Muscle of arm (tissue), 14 donors: ENCODE results near the gene ERG28. TPM values are rescaled to one million over a fixed set of nuclear protein-coding genes. Genes with fewer than 3 reads are reported as not detected.
"Not testable (repeated sequence)": the region's sequence is repeated elsewhere in the genome, so short reads cannot be mapped to it uniquely, and the experiment has no call there.

Source experiments
- DNase-seq: peaks from one replicate; pipeline ENCODE4 v3.0.0-alpha.2; 2013
- long read RNA-seq, 11 donors: transcript quantifications; one replicate each; lab custom pipeline, GENCODE V29; 2026
- polyA plus RNA-seq, 12 donors: library from polyadenylated mRNA; unstranded; fragments of 120-200 nt; gene quantifications; one replicate each; pipeline ENCODE4 v1.2.1, GENCODE V29; 2013; ENCODE audit not compliant: insufficient read length in 12 of 12

ERG28 gene
- 10 to 100 TPM in 10 of 12 donors, 1 to 10 TPM in 1, not detected in 1; 9.9 to 16.8 (median 11.9) TPM for polyA plus RNA-seq
- long read RNA-seq, donor 1, transcript ERG28-201 (5 exons, 2,633 nt) = major isoform, 30 of 30 reads
- long read RNA-seq, donor 1, partial matches to known transcripts = 0 of 30 reads
- long read RNA-seq, donor 1, other reads (novel, unspliced or antisense) = 0 of 30 reads
- long read RNA-seq, donor 2, transcript ERG28-201 (5 exons, 2,633 nt) = major isoform, 26 of 32 reads
- long read RNA-seq, donor 2, partial matches to known transcripts = 6 of 32 reads
- long read RNA-seq, donor 2, other reads (novel, unspliced or antisense) = 0 of 32 reads
- long read RNA-seq, donor 3, transcript ERG28-201 (5 exons, 2,633 nt) = major isoform, 6 of 6 reads
- long read RNA-seq, donor 3, partial matches to known transcripts = 0 of 6 reads
- long read RNA-seq, donor 3, other reads (novel, unspliced or antisense) = 0 of 6 reads
- long read RNA-seq, donor 4, transcript ERG28-201 (5 exons, 2,633 nt) = major isoform, 9 of 9 reads
- long read RNA-seq, donor 4, partial matches to known transcripts = 0 of 9 reads
- long read RNA-seq, donor 4, other reads (novel, unspliced or antisense) = 0 of 9 reads
- long read RNA-seq, donor 5, transcript ERG28-201 (5 exons, 2,633 nt) = major isoform, 29 of 29 reads
- long read RNA-seq, donor 5, partial matches to known transcripts = 0 of 29 reads
- long read RNA-seq, donor 5, other reads (novel, unspliced or antisense) = 0 of 29 reads
- long read RNA-seq, donor 6, transcript ERG28-201 (5 exons, 2,633 nt) = major isoform, 9 of 9 reads
- long read RNA-seq, donor 6, partial matches to known transcripts = 0 of 9 reads
- long read RNA-seq, donor 6, other reads (novel, unspliced or antisense) = 0 of 9 reads
- long read RNA-seq, donor 7, transcript ERG28-201 (5 exons, 2,633 nt) = major isoform, 11 of 16 reads
- long read RNA-seq, donor 7, partial matches to known transcripts = 5 of 16 reads
- long read RNA-seq, donor 7, other reads (novel, unspliced or antisense) = 0 of 16 reads
- long read RNA-seq, donor 8, transcript ERG28-201 (5 exons, 2,633 nt) = major isoform, 19 of 24 reads
- long read RNA-seq, donor 8, partial matches to known transcripts = 5 of 24 reads
- long read RNA-seq, donor 8, other reads (novel, unspliced or antisense) = 0 of 24 reads
- long read RNA-seq, donor 9, transcript ERG28-201 (5 exons, 2,633 nt) = major isoform, 14 of 23 reads
- long read RNA-seq, donor 9, partial matches to known transcripts = 9 of 23 reads
- long read RNA-seq, donor 9, other reads (novel, unspliced or antisense) = 0 of 23 reads
- long read RNA-seq, donor 10, transcript ERG28-201 (5 exons, 2,633 nt) = major isoform, 12 of 12 reads
- long read RNA-seq, donor 10, partial matches to known transcripts = 0 of 12 reads
- long read RNA-seq, donor 10, other reads (novel, unspliced or antisense) = 0 of 12 reads
- long read RNA-seq, donor 11, transcript ERG28-201 (5 exons, 2,633 nt) = major isoform, 20 of 26 reads
- long read RNA-seq, donor 11, partial matches to known transcripts = 6 of 26 reads
- long read RNA-seq, donor 11, other reads (novel, unspliced or antisense) = 0 of 26 reads

- DNase-seq = peak; percentile 96
Observed at GRCh38 chr14:75660630-75661498, at the start of gene ERG28, which contains the start of gene TTLL5. Gene ERG28 (minus strand): TSS chr14:75660876. CDS start chr14:75657502, 3,374 bp downstream. Gene TTLL5 (plus strand): TSS chr14:75661246. CDS start chr14:75663150, 1,904 bp downstream.

GRCh38 chr14:75709207-75709812 lies 48.6 kb upstream of the ERG28 start:
- peak; percentile 89 for DNase-seq

DNA sequence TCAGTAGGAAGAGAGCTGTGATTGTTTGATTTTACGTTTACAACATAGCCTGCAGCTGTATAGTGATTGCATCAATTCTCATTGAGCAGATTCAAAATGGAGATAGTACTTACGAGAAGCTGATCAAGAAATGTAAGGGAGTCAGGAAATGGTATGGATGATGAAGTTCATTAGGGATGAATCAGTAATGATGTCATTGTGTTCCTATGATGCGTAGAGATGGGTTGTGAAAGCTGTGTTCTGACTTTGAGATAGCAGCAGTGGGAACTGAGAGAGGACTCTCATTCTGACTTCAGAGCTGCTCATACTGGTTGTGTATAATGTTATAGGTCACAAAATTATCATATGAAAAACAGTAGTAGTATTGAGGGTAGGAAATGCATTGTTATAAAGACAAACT lies 44.3 kb upstream of the ERG28 start:
- no peak for DNase-seq

- no peak for DNase-seq
Observed at GRCh38 chr14:75703467-75703866, 42.8 kb upstream of the ERG28 start.

GRCh38 chr14:75702616-75703261 lies 42.1 kb upstream of the ERG28 start:
- peak; percentile 87 for DNase-seq

DNA sequence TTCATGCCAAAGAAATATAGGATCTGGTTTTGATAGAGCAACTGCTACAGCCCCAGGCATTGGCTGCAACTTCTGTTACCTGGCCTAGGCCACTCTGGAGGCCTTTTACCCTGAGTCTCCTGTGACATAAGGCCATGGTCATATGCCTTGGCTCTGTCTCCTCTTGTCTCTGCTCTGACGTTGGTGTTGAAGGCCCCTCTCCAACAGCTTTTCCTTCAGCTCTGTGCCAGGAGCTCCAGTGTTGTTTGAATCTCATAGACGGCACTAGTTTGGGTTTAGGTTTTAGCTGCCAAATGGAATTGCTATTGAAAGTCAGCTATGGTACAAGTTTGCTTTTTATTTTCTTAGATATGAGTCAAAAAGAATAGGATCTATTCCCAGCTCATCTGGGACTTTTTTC lies 41.4 kb upstream of the ERG28 start:
- DNase-seq = no peak

DNA sequence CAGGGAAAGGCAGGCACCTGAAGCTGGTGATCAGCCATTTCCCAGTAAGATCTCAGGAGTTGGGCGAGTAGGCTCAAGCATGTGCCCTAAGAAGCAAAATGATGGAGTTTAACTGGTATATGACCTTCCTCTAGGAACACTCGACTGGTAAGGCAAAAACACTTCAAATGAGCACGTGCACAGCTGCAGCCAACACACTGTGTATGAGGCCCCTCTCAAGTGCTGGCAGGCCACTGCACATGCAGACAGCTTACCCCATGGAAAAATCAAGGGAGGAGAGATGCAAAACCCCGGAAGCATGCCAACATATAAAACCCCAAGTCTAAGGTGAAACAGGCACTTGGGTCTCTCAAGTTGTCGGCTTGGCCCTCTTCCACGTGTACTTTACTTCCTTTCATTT lies 39.6 kb upstream of the ERG28 start:
- DNase-seq = no peak

DNA sequence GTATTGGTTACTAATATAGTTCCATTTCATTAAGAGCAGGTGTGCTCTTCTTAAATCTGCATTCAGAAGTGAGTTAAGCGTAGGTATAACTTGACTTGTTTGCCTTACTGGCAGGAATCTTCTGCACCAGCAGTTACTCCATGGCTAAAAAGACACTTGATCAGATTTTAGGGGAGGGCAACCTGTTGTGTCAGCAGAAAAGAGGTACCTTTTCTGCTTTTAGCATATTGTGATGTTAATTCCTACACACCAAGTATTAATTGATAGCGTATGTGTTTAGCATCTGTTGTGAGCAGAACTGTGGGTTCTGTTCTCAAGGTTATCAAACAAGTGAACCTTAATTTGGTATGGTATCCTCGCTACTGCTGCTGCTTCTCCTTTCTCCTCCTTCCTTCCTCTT lies 38.7 kb upstream of the ERG28 start:
- DNase-seq = no peak

GRCh38 chr14:75697918-75698317 lies 37.2 kb upstream of the ERG28 start:
- no peak for DNase-seq

- DNase-seq = no peak
Observed at GRCh38 chr14:75697386-75697785, 36.7 kb upstream of the ERG28 start.

- DNase-seq = not testable (repeated sequence)
Observed at GRCh38 chr14:75695025-75695424, 34.3 kb upstream of the ERG28 start.

- DNase-seq = no peak
Observed at GRCh38 chr14:75690010-75690409, 29.3 kb upstream of the ERG28 start.

- peak; percentile 84 for DNase-seq
Observed at GRCh38 chr14:75689012-75689411, 28.3 kb upstream of the ERG28 start.

GRCh38 chr14:75685910-75686309 lies 25.2 kb upstream of the ERG28 start:
- no peak for DNase-seq

GRCh38 chr14:75675265-75675960 lies 14.7 kb upstream of the ERG28 start:
- DNase-seq = no peak

DNA sequence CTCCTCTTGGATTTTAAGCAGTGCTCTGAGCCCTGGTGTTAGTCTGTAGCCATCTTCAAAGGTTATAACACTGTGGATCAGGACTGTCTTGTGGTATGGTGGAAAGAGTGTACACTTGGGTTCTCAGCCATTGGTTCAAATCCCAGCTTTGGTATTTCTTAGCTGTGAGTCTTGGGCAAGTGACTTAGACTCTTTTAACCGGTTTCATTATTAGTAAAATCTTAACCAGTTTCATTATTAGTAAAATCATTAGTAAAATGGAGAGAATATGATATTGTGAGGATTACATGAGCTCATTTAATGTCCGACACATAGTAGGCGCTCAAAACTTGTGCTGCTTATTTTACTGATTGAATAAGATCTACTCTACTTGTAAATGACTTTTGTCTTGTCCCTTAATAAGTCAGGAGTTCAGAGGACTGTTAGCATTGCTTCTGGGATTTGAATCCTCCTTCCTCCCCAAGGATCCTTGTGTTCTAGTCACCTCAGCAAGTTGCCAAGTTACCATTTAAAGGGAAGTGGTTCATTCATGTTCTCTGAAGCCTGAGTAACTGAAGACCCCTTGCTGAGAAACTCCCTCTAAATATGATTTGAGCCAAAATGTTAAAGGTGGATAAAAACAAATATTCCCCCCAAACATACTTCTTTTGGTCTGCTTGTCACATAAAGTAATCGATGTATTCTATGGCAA lies 12.8 kb upstream of the ERG28 start:
- no peak for DNase-seq

DNA sequence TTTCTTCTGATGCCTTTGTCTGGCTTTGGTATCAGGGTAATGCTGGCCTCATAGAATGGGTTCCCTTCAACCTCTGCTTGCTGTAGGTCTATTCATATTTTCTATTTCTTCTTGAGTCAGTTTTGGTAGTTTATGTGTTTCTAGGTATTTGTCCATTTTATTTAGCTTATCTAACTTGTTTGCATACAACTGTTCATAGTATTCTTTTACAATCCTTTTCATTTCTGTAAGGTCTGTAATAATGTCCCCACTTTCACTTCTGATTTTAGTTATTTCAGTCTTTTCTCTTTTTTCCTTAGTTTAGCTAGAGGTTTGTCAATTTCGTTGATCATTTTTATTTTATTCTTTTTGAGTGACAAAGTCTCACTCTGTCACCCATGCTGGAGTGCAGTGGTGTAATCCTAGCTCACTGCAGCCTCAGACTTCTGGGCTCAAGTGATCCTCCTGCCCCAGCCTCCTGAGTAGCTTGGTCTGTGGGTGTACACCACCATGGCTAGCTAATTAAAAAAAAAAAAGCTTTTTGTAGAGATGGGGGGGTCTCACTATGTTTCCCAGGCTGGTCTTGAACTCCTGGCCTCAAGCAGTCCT lies 12.0 kb upstream of the ERG28 start:
- no peak for DNase-seq
